Activated CD8-positive, alpha-beta memory T cell treated with anti-CD3 and anti-CD28 coated beads, Interleukin-2, amount 50 U/mL, for 48 hours (primary cell): ENCODE data around the gene RAET1E.
"Not testable (repeated sequence)": the region's sequence is repeated elsewhere in the genome, so short reads cannot be mapped to it uniquely, and the experiment has no call there.

ENCODE experiments used
- DNase-seq: peaks from one replicate; pipeline ENCODE4 v3.0.0-alpha.2; 2020

The RAET1E gene

DNA sequence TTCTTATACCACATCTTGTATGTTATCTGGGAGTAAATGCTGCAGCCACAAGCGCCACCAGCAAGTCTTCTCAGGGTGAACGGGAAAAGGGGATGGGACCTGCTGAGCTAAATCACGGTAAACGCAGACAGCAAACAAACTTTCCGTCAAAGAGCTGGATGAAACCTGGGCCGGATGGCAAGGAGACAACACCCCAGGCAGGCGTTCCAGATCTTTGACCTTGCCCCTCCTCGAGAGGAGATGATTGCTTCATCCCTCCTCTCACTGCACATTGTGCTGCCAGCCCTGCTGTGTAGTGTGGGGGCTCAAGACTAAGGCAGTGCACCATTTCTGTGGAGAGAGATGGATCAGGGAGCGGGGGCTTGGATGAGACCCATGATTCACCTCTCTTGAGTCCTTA lies 9.8 kb downstream of the RAET1E start:
- no peak for DNase-seq

DNA sequence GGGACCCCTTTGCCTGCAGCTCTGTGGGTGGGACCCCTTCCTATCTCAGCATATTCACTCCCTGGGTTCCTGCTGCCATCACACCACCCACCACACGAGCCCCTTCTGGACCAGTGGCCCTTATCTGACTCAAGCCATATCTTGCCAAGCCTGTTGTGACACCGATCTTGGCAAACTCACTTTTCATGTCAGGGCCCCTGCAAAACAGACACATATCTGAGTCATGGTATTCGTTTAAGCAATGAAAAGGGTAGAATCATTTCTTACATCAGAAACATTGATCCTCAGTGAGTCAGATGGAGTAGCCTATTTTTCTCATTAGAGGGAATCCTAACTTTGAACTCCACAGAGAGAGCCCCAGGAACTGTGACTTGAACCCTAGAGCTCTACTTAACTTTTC lies 10.6 kb downstream of the RAET1E start:
- DNase-seq: no peak

DNA sequence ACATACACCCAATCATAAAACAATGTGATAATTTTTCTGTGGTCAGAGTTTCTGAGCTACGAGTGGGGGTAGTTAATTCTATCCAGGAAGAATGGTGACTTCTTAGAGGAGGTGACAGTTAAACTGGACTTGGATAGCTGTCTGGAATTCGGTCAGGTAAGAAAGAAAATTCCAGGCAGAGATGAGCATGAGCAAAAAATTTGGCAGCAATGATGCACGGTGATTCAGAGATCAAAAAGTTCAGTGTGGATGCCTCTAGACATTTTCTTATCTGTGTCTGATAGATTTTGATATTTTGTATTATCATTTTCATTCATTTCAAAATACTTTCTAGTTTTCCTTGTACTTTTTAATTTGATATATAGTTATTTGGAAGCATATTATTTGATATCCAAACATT lies 12.0 kb downstream of the RAET1E start:
- DNase-seq: no peak

DNA sequence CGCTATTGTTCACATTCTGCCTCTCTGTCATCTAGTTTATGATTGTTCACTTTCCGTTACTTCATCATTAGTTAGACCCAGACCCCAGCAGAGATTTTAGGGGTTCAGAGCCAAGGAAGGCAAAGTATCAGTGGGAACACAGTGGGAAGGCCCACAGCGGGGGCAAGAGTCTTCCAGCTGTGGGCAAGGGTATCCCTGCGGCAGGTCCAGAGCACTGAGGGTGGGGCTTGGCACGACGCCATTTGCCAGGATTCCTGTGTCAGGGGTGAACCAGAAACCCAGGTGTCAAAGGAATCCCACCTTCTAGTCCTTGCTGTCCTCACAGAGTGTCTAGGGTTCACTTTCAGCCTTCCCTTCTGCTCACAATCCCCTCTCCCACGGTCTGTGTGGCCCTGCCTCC lies 13.3 kb downstream of the RAET1E start:
- DNase-seq: no peak

DNA sequence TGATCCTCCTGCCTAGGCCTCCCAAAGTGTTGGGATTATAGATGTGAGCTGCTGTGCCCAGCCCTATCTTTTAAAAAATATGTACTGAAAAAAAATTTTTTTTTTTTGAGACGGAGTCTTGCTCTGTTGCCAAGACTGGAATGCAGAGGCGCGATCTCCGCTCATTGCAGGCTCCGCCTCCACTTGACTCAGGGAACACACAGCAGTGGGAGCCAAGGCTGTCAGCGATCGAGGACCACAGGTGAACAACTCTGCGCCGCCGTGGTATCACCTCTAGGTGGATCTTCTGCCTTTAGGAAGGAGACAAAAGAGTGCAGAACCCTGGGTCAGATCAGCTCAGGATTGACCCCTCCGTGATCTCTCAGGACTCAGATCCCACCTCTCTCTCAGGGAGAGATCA lies 13.7 kb downstream of the RAET1E start:
- DNase-seq: no peak

DNA sequence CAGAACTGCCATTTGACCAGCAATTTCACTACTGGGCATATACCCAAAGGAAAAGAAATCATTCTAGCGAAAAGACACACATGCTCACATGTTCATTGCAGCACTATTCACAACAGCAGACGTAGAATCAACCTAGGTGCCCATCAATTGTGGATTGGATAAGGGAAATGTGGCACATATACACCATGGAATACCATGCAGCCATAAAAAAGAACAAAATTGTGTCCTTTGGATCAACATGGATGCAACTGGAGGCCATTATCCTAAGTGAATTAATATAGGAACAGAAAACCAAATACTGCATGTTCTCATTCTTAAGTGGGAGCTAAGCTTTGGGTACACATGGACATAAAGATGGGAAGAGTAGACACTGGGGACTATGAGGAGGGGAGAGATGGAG lies 16.1 kb downstream of the RAET1E start:
- no peak for DNase-seq

DNA sequence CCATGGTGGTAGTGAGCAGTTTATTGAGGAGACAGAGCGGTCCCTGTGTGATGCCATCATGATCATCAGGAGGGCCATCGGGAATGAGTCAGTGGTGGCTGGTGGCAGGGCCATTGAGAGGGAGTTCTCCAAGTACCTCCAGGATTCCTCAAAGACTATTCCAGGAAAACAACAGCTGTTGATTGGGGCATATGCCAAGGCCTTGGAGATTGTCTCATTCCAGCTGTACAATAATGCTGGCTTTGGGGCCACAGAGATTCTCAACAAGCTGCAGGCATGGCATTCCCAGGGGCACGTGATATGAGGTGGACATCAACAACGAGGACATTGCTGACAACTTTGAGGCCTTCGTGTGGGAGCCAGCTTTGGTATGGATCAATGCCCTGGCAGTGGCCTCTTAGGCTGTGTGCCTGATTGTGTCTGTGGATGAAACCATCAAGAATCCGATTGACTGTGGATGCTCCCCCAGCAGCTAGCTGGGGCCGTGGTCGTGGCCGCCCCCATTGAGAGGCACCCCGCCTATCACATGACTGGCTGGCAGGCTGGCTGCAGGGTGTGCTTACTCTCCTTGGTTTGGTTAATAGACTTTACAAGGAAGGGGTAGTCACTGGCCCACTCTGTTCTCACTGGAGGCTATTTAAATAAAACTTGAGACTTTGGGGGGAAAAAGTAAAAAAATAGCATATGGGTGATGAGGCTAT lies 16.7 kb downstream of the RAET1E start:
- DNase-seq: no peak

DNA sequence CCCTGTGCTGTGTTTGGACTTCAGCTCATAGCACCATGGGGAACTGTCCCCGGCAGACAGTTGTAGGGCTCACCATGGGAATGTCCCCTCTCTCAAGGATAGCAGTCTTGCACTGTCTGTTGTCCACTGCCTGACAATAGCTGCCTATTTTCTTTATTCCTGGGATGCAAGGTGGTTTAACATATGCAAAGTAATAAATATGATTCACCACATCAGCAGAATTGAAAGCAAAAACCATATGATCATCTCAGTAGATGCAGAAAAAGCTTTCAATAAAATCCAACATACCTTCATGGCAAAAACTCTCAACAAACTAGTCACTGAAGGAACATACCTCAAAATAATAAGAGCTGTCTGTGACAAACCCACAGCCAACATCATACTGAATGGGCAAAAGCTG lies 20.3 kb downstream of the RAET1E start:
- no peak for DNase-seq

DNA sequence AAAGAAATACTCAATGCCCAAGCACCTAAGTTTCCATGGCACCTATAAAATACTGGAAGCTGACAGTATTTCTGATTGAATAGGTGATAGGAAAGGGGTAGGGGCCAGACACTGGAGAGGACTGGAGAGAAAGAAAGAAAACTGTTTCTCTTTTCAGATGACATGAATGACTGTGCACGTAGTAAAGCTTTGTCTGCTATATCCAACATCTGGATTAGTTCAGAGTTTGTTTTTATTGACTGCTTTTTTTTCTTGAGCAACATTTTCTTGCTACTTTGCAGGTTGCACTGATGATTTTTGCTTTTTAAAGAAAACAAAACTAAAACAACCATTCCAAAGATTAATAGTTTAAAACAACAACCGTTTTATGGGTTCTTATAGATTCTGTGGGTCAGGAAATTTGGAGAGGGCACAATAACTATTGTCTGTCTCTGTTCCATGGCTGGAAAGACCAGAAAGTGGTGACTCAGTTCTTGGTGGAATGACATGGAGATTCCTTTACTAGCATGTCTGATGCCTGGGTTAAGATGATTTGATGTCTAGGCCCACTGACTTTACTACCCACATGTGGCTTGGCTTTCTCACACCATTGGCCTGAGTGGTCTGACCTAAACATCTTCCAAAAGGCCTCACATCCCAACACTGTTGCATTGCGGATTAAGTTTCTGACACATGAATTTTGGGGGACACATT lies 21.5 kb downstream of the RAET1E start:
- no peak for DNase-seq

DNA sequence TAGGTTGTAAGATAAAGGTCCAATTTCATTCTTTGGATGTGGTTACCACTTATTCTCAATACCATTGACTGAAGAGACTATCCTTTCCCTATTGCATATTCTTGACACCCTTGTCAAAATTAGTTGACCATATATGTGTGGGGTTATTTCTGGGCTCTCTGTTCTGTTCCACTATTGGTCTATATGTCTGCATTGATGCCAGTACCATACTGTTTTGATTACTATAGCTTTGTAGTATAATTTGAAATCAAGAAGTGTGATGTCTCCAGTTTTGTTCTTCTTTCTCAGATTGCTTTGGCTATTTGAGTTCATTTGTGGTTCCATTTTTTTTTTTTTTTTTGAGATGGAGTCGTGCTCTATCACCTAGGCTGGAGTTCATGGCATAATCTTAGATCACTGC lies 25.7 kb downstream of the RAET1E start:
- DNase-seq: no peak

DNA sequence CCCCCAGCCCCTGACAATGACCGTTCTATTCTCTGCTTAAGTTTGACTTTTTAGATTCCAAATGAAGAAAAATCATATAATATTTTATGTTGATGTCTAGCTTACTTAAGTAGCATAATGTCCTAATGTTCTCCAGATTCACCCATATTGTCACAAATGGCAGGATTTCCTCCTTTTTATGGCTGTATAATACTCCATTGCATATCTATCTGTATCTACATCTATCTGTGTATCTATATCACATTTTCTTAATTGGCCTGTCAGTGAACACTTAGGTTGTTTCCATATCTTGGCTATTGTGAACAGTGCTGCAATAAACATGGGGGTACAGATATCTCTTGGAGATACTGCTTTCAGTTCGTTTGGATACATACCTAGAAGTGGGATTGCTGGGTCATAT lies 26.7 kb downstream of the RAET1E start:
- no peak for DNase-seq

DNA sequence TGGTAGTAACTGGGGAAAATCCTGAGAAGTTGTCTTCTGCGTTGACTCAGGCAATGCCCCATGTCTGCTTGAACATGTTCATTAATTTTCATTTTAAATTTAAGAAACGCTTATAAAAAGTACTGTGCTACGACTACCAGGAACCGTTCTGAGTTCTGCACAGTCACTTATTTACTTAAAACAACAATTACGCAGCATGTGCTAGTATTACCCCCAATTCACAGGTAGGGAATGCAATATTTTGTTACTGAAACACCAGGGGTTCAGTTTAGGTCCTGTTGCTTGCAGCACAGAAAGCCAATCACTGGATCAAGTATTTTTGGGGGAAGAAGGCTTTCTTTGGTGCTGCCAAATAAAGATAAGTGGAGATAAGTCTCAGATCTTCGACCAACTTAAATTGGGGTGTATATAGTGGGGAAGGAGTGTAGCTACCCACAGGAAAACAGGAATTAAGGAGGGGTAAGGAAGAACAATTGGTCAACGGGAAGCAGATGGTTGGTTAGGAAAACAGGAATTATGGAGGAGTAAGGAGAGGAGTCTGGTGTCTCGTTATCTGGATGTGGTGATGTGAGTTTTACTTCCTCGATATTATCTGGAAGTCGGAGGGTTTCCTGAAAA lies 28.5 kb downstream of the RAET1E start:
- DNase-seq: no peak

DNA sequence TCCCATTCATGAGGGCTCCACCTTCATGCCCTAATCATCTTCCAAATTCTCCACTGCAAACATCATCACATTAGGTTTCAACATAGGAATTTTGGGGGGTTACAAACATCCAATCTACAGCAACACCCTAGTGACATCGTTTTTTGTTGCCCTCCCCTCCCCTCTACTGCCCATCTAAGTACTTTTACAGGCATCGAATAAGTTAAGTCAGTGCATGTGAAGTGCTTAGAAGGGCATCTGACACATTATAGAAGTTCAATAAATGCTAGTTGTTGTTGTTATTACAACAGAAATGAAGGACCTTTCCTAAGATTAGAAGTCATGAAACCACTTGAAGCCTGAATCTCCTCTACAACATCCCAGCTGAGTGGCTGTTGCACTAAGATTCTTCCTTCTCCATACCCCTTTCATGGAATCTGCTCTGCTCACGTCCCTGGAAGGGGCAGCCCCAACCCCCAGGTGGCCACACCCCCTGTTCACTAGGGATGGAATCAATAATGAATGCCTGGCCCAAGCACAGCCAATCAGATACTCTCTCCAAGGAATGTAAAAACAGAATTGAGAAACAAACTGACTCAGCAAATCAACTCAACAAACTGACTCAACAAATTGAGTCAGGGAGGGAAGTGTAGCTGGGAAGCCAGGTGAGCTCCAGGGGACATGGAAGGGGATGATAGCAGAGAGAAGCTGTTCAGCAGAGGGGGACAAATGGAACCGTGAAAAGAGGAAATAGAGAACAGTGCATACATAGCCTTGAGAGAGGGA lies 29.9 kb downstream of the RAET1E start:
- DNase-seq: no peak

DNA sequence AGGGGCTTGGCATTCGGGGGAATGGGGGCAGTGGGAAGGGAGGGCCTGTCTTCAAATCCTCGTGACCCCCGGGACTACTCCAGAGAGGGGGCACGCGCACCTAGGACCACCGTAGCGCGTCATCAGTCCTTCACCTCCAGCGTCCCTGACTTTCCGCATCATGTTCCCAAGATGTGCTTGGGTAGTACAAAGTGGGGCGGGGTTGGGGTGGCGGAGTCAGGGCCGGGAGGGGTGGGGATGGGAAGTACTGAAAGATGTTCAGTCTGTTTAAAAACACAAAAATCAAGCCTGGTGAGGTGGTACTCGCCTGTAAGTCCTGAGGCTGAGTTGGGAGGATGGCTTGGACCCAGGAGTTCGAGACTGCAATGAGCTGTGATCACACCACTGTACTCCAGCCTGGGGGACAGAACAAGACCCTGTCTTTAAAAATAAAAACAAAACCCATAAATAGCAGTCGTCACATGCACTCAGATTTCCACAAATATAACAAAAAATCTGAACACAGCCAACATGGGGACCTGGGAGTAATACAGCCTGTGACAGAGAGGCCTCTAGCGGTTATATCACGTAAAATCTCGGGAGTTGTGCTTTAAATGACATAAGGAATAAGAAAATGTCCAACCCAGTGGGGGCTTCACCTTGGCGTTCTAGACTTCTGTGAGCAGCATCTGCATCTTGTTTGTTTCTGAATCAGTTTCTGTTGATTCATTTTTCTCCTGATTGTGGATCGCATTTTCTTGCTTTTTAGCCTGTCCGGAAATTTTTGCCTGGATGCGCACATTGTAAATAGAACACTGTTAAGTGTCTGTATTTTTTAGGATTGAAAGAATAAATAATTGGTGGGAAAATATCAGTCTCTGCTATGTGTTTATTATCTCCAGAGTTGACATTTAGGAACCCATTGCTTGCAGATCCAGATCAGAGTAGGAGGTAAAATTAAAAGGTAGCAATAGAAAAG lies 33.1 kb downstream of the RAET1E start:
- no peak for DNase-seq

DNA sequence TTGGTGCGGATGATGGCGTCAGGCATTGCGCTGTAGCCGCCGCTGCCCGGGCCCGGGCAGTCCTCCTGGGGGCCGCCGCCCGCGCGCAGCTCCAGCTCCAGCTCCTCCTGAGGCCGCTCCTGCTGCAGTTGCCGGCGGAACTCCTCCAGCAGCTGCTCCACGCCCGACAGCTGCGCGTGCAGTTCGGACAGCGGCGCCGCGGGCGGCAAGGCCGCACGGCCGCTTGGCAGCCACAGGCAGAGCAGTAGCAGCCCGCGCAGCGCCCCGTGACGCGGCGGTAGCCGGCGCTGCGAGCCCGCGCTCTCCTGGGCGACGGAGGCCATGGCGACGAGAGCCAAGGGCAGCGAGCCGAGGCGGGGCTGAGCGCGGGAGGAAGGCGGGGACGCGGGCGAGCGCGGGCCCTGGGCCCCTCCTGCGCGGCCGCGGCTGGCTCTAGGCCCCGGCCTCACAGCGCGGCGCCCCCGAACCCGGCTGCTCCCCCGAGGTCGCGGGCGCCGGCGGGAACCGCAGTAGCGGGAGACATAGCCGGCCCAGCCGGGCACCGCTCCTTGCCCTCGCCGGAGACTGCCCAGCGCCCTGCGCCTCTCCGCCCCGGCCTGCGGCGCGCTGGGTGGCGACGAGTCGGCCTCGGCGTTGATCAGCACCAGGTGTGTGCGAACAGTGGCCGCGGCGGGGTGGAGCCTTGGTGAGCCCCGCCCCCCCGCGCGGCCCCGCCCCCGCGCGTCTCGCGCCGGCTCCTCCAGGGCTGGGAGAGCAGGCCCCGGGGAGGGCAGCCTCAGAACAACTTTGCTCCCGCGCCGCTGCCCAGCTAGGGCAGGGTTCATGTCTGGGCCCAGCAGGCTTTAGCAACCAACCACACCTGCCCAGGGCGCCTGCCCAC lies 34.0 kb downstream of the RAET1E start, which contains the start of gene LRP11:
TSS of gene LRP11 (minus strand) at position 662 of the 880 bp plus-strand sequence. CDS start at position 323, 339 bp downstream.
- peak; percentile 92 for DNase-seq

DNA sequence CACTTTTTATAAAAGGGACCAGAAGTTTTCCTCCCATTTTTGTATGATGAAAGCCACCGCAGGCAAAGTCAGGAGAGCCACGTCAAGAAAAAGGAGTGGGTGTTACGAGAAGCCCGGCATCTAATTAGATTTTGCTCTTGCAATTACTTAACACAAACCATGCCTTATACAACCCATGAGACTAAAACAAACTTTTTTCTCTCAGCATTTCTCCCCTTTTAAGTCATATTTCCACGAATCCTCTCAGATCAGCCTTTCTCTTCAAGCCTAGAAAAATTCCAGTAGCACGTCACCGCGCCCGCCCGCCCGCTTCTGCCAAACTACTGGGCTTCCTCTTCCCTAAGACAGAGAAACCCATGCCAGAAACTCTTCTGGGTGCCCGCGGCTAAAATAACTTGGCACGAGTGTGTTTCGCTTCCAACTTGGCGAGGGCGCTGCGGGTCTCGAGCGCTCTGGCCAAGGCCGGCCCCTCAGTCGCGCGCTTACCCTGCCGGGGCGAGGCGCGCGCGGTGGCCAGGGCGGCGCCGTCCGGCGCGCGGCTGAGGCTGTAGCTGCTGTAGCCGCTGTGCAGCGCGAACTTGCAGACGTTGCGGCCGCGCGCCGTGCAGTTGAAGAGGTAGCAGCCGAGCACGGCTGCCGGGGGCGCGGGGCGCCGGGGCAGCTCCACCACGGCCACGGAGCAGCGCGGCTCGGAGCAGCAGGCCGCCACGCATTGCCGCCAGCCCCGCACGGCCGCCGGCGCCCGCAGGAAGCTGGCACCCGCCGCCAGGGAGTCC lies 34.8 kb downstream of the RAET1E start:
- peak; percentile 67 for DNase-seq

DNA sequence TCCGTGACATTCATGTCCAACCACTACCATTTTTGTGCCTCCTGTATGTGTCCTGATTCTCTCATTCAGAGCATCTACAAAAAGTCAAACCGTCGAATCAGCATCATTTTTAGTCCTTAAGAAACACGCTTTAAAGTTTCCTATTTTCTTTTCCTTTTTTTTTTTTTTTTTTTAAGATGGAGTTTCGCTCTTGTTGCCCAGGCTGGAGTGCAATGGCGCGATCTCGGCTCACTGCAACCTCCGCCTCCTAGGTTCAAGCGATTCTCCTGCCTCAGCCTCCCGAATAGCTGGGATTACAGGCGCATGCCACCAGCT lies 35.5 kb downstream of the RAET1E start:
- not testable (repeated sequence) for DNase-seq

DNA sequence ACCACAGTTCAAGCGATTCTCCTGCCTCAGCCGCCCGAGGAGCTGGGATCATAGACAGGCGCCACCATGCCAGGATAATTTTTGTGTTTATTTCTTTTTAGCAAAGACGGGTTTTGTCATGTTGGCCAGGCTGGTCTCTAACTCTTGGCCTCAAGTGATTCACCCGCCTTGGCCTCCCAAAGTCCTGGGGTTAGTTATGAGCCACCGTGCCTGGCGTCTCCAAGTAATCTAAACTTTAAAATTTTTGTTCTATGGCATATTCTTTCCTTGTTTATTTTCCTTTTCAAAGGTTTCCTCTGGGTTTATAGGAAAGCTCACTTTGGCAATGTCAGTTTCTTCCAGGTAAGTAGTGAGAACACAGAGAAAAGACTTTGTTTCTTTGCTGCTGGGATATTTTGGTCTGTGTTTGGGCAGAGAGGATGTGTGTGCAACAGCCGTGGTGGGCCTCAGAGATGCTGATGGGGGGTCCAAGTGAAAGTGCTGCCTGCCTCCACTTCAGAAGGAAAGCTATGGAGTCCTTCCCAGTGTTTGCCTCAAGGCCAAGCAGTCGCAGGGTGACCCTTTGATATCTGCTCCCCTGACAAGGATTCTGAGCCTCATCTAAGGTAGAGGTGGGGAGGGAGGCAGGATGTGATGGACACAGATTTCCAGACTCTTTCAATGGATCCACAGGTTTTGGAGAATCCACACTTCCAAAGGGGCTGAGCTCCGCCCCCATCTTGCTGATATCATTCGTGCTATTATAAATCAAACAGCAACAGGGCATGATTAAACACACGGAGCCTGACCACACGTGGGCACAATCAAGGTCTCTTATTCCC lies 36.1 kb downstream of the RAET1E start:
- no peak for DNase-seq

DNA sequence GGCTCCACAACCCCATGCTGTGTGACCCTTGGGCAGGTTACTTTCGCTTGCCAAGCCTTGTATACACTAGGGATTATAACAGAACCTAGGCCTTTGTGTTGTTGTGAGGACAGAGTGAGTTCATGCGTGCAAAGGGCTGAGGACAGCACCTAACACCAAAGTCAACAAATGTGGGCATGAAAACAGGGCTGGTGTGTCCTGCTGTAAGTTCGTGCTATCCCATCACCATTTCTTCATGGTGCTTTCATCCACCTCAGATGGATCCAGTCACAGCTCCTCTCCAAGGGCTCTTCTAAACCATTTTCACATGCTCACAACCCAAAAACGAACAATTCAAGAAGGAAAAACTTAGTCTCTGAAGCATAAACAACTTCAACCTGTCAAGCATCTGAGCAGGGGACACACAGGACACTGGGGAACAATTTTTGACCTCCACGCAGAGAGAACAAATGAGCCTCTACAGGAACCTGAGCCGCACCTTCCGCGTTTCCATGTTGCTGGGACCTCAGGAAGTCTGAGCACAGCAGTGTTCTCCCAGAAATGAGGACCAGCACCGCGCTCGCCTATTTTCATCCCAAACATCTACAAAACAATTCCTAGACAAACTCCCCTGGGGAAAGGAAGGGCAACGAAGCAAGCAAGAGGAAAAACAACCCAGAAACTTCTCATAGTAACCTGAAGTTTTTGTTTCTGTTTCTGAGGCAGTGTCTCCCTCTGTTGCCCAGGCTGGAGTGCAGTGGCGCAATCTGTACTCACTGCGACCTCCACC lies 36.9 kb downstream of the RAET1E start:
- no peak for DNase-seq
